ENCODE measurements around the gene EFCAB12.

The EFCAB12 gene

GRCh38 chr3:129404130-129404529 is 24.3 kb downstream of the EFCAB12 start:
- ChIA-PET CTCF (no interaction called here), POLR2A (interaction anchor here (1.1 kb wide), 1 partner anchor 35 kb away, joined by 3 read pairs; no protein-coding TSS in a partner anchor)
- no peak for TF ChIP-seq NFRKB (IDR thresholded peaks at IDR 0.05)
- no peak for TF ChIP-seq TARDBP (IDR thresholded peaks at IDR 0.05)
- no peak for TF ChIP-seq FOXK2 (IDR thresholded peaks at IDR 0.05)
- no peak for TF ChIP-seq FOXM1 (IDR thresholded peaks at IDR 0.05; ENCODE audit: borderline replicate concordance)
- TF ChIP-seq L3MBTL2 (conservative IDR thresholded peaks at IDR 0.05), result no peak
- no peak for TF ChIP-seq CTBP1 (IDR thresholded peaks at IDR 0.05; ENCODE audit: borderline replicate concordance)
- TF ChIP-seq SP1 (IDR thresholded peaks at IDR 0.05), result no peak
- TF ChIP-seq LEF1 (IDR thresholded peaks at IDR 0.05; ENCODE audit: borderline replicate concordance), result no peak
- TF ChIP-seq ARNT (IDR thresholded peaks at IDR 0.05), result no peak
- TF ChIP-seq HDGF (IDR thresholded peaks at IDR 0.05; ENCODE audit: borderline replicate concordance), result no peak
- TF ChIP-seq ZNF384 (IDR thresholded peaks at IDR 0.05), result no peak
- TF ChIP-seq SUZ12 (IDR thresholded peaks at IDR 0.05), result no peak
- no peak for TF ChIP-seq ELF4 (IDR thresholded peaks at IDR 0.05)
- no peak for TF ChIP-seq FOXA1 (IDR thresholded peaks at IDR 0.05)
- no peak for TF ChIP-seq BHLHE40 (IDR thresholded peaks at IDR 0.05; ENCODE audit: borderline replicate concordance)
- no peak for TF ChIP-seq PKNOX1 (IDR thresholded peaks at IDR 0.05)
- no peak for DNase-seq (ENCODE audit: extremely low spot score)

GRCh38 chr3:129403450-129403849 is 25.0 kb downstream of the EFCAB12 start:
- ChIA-PET CTCF (no interaction called here), POLR2A (interaction anchor here (1.0 to 1.1 kb wide), 2 partner anchors 10 to 35 kb away, joined by 3 read pairs; no protein-coding TSS in a partner anchor)
- TF ChIP-seq NFRKB (IDR thresholded peaks at IDR 0.05) (no peak), PKNOX1 (IDR thresholded peaks at IDR 0.05) (no peak), SUZ12 (IDR thresholded peaks at IDR 0.05) (no peak), FOXK2 (IDR thresholded peaks at IDR 0.05) (no peak), ARNT (IDR thresholded peaks at IDR 0.05) (no peak)
- DNase-seq (ENCODE audit: extremely low spot score), result no peak

GRCh38 chr3:129402616-129403015 is 25.8 kb downstream of the EFCAB12 start:
- ChIA-PET CTCF (no interaction called here), POLR2A (interaction anchor here (1.0 kb wide), 1 partner anchor 11 kb away, joined by 3 read pairs; no protein-coding TSS in a partner anchor)
- DNase-seq (ENCODE audit: extremely low spot score), result no peak
- TF ChIP-seq BHLHE40 (IDR thresholded peaks at IDR 0.05; ENCODE audit: borderline replicate concordance) (no peak), SUZ12 (IDR thresholded peaks at IDR 0.05) (no peak), ELF4 (IDR thresholded peaks at IDR 0.05) (no peak), HDGF (IDR thresholded peaks at IDR 0.05; ENCODE audit: borderline replicate concordance) (no peak), CTBP1 (IDR thresholded peaks at IDR 0.05; ENCODE audit: borderline replicate concordance) (no peak), FOXK2 (IDR thresholded peaks at IDR 0.05) (no peak), PKNOX1 (IDR thresholded peaks at IDR 0.05) (no peak), SP1 (IDR thresholded peaks at IDR 0.05) (no peak), TARDBP (IDR thresholded peaks at IDR 0.05) (no peak), L3MBTL2 (conservative IDR thresholded peaks at IDR 0.05) (no peak), FOXM1 (IDR thresholded peaks at IDR 0.05; ENCODE audit: borderline replicate concordance) (no peak), LEF1 (IDR thresholded peaks at IDR 0.05; ENCODE audit: borderline replicate concordance) (no peak), NFRKB (IDR thresholded peaks at IDR 0.05) (no peak), ZNF384 (IDR thresholded peaks at IDR 0.05) (no peak), FOXA1 (IDR thresholded peaks at IDR 0.05) (no peak), ARNT (IDR thresholded peaks at IDR 0.05) (no peak)

- no peak for TF ChIP-seq CTBP1 (IDR thresholded peaks at IDR 0.05; ENCODE audit: borderline replicate concordance)
- TF ChIP-seq FOXA1 (IDR thresholded peaks at IDR 0.05), result no peak
- TF ChIP-seq BHLHE40 (IDR thresholded peaks at IDR 0.05; ENCODE audit: borderline replicate concordance), result no peak
- TF ChIP-seq SP1 (IDR thresholded peaks at IDR 0.05), result no peak
- TF ChIP-seq ZNF384 (IDR thresholded peaks at IDR 0.05), result no peak
- TF ChIP-seq SUZ12 (IDR thresholded peaks at IDR 0.05), result no peak
- no peak for TF ChIP-seq HDGF (IDR thresholded peaks at IDR 0.05; ENCODE audit: borderline replicate concordance)
- no peak for TF ChIP-seq ELF4 (IDR thresholded peaks at IDR 0.05)
- TF ChIP-seq NFRKB (IDR thresholded peaks at IDR 0.05), result no peak
- no peak for TF ChIP-seq FOXK2 (IDR thresholded peaks at IDR 0.05)
- POLR2A ChIA-PET, result no interaction called here
- CTCF ChIA-PET, result no interaction called here
- DNase-seq (ENCODE audit: extremely low spot score), result no peak
Measured at GRCh38 chr3:129402210-129402609, 26.2 kb downstream of the EFCAB12 start.

- no peak for DNase-seq (ENCODE audit: extremely low spot score)
- ChIA-PET CTCF (interaction anchor here (1.2 kb wide), 2 partner anchors 10 to 40 kb away, joined by 3 to 5 read pairs; partner anchors contain the start of genes IFT122 and MBD4), POLR2A (no interaction called here)
- TF ChIP-seq ZNF384 (IDR thresholded peaks at IDR 0.05) (peak; percentile 93), SUZ12 (IDR thresholded peaks at IDR 0.05) (no peak), TARDBP (IDR thresholded peaks at IDR 0.05) (no peak)
Measured at GRCh38 chr3:129399895-129400357, 28.5 kb downstream of the EFCAB12 start.

GRCh38 chr3:129399145-129399894 is 29.1 kb downstream of the EFCAB12 start:
- 0 out of 2 replicates have a peak, but pooled peaks have one; percentile 53 for TF ChIP-seq FOXM1 (IDR thresholded peaks at IDR 0.05; ENCODE audit: borderline replicate concordance)
- no peak for TF ChIP-seq BHLHE40 (IDR thresholded peaks at IDR 0.05; ENCODE audit: borderline replicate concordance)
- no peak for TF ChIP-seq NFRKB (IDR thresholded peaks at IDR 0.05)
- peak; percentile 98 for TF ChIP-seq ELF4 (IDR thresholded peaks at IDR 0.05)
- 0 out of 2 replicates have a peak, but pooled peaks have one; percentile 63 for TF ChIP-seq ARNT (IDR thresholded peaks at IDR 0.05)
- TF ChIP-seq SUZ12 (IDR thresholded peaks at IDR 0.05), result no peak
- DNase-seq (ENCODE audit: extremely low spot score), result peak; percentile 88
- ChIA-PET CTCF (interaction anchor here (1.2 kb wide), 2 partner anchors 10 to 40 kb away, joined by 3 to 5 read pairs; partner anchors contain the start of genes IFT122 and MBD4), POLR2A (interaction anchor here (0.7 kb wide), 1 partner anchor 40 kb away, joined by 3 read pairs; the partner anchor contains the start of genes IFT122 and MBD4)

Data from HEK293T (cell line).